ENCODE data around the gene METTL26. TPM values are rescaled to one million over a fixed set of nuclear protein-coding genes. Genes with fewer than 3 reads are reported as not detected.

METTL26 gene
- total and polyA plus RNA-seq, 10 of the 15 experiments (the other 5 are each of a cell fraction or from before 2014, with no cell fraction given): 5.4 to 163 (median 79.3) TPM

DNA sequence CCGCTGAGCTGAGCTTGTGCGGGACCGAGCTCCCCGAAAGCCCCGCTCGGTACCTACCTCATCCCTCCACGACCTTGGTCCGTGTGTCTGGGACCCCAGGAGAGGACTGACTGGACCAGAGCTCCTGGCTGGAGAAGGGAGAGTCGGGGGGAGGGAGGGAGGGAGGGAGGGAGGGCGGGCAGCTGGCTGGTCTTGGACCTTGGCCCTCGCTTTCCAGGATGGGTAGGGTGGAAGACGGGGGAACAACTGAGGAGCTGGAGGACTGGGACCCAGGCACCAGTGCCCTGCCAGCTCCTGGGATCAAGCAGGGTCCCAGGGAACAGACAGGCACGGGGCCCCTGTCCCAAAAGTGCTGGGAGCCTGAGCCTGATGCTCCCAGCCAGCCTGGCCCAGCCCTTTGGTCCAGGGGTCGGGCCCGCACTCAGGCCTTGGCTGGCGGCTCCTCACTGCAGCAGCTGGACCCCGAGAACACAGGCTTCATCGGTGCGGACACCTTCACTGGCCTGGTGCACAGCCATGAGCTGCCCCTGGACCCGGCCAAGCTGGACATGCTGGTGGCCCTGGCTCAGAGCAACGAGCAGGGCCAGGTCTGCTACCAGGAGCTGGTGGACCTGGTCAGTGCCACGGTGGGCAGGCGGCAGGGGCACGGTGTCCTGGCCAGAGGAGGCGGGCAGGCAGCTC lies 39.9 kb upstream of the METTL26 start:
- BruUV-seq (replicated peaks): no TSS peak
- in situ Hi-C loops (cut with MboI) (no loop called here), intact Hi-C loops (cut with micrococcal nuclease; ENCODE audit: unreplicated experiment) (no loop called here)
- Histone ChIP-seq H3K9ac (ENCODE audit: control insufficient read depth, insufficient read depth, low read length) (no peak overlapping the region), H3K4me1 (ENCODE audit: control insufficient read depth, insufficient read depth, low read length) (no peaks in the 10 kb centered on the region), H3K27ac (ENCODE audit: control insufficient read depth, insufficient read depth) (no peak overlapping the region), H3K9me3 (replicated peaks; ENCODE audit: control insufficient read depth, insufficient read depth, low read length) (no peaks in the 10 kb centered on the region), H3K36me3 (ENCODE audit: control insufficient read depth in 2 of 2, insufficient read depth in 2 of 2, low read length in 1 of 2) (peaks cover 0 to 11% of the 10 kb centered on the region in 2 experiments; a peak in 2 of 4 replicates), H2AFZ (ENCODE audit: control insufficient read depth, low read depth, low read length) (no peak overlapping the region), H4K20me1 (ENCODE audit: control insufficient read depth, insufficient read depth) (no peaks in the 10 kb centered on the region; the same call in 1 of the 2 replicates), H3K27me3 (replicated peaks in 1 of 2; ENCODE audit: control insufficient read depth in 2 of 2, insufficient read depth in 2 of 2, low read length in 1 of 2) (no peaks in the 10 kb centered on the region), H3K79me2 (ENCODE audit: control insufficient read depth, insufficient read depth, low read length) (peaks cover 7% of the 10 kb centered on the region), H3K4me2 (ENCODE audit: control insufficient read depth, insufficient read depth) (no peak overlapping the region), H3K4me3 (no peak overlapping the region)
- FAIRE-seq (no peak), DNase-seq (ENCODE audit: low read depth, low spot score) (no peak), ATAC-seq (no peak)
- TF ChIP-seq, protein P1, sequence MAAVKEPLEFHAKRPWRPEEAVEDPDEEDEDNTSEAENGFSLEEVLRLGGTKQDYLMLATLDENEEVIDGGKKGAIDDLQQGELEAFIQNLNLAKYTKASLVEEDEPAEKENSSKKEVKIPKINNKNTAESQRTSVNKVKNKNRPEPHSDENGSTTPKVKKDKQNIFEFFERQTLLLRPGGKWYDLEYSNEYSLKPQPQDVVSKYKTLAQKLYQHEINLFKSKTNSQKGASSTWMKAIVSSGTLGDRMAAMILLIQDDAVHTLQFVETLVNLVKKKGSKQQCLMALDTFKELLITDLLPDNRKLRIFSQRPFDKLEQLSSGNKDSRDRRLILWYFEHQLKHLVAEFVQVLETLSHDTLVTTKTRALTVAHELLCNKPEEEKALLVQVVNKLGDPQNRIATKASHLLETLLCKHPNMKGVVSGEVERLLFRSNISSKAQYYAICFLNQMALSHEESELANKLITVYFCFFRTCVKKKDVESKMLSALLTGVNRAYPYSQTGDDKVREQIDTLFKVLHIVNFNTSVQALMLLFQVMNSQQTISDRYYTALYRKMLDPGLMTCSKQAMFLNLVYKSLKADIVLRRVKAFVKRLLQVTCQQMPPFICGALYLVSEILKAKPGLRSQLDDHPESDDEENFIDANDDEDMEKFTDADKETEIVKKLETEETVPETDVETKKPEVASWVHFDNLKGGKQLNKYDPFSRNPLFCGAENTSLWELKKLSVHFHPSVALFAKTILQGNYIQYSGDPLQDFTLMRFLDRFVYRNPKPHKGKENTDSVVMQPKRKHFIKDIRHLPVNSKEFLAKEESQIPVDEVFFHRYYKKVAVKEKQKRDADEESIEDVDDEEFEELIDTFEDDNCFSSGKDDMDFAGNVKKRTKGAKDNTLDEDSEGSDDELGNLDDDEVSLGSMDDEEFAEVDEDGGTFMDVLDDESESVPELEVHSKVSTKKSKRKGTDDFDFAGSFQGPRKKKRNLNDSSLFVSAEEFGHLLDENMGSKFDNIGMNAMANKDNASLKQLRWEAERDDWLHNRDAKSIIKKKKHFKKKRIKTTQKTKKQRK (IDR thresholded peaks at IDR 0.05; ENCODE audit: low read depth, low read length): no peak
- no peak for TF ChIP-seq ESRRA (IDR thresholded peaks at IDR 0.05; ENCODE audit: low read length)
- no peak for TF ChIP-seq POLR2AphosphoS5 (IDR thresholded peaks at IDR 0.05; ENCODE audit: low read length)
- peak; percentile 16; the same call in 1 of the 2 replicates for TF ChIP-seq POLR2A (IDR thresholded peaks at IDR 0.05; ENCODE audit: low read depth, low read length)
- TF ChIP-seq, protein P2, sequence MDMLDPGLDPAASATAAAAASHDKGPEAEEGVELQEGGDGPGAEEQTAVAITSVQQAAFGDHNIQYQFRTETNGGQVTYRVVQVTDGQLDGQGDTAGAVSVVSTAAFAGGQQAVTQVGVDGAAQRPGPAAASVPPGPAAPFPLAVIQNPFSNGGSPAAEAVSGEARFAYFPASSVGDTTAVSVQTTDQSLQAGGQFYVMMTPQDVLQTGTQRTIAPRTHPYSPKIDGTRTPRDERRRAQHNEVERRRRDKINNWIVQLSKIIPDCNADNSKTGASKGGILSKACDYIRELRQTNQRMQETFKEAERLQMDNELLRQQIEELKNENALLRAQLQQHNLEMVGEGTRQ (IDR thresholded peaks at IDR 0.05; ENCODE audit: borderline replicate concordance, low read depth, low read length): no peak
- no peak for TF ChIP-seq SMAD1 (IDR thresholded peaks at IDR 0.05; ENCODE audit: low read depth, partially characterized antibody)
- TF ChIP-seq FOXM1 (IDR thresholded peaks at IDR 0.05; ENCODE audit: low read depth, low read length): no peak
- RAD21 ChIA-PET (ENCODE audit: unreplicated experiment): interaction anchor here (0.8 kb wide), 1 partner anchor 40 kb away, joined by 3 read pairs; the partner anchor contains the start of gene METTL26
- SMC1A ChIA-PET (ENCODE audit: uncharacterized antibody, unreplicated experiment): no interaction called here
- WGBS (ENCODE audit: insufficient coverage, insufficient replicate concordance, low lambda C conversion rate, missing lambda C conversion rate): 61% methylated on average over 19 of the region's 25 CpGs
- POLR2A ChIA-PET: no interaction called here
- CTCF ChIA-PET: interaction anchor here (0.7 kb wide), 1 partner anchor 535 kb away, joined by 3 read pairs; no protein-coding TSS in a partner anchor

Data from GM12878 (cell line).